Smooth muscle cell of bladder (primary cell): Measurements from ENCODE around the gene KRTAP4-9. TPM values are rescaled to one million over a fixed set of nuclear protein-coding genes. Genes with fewer than 3 reads are reported as not detected.

Experiments
- total RNA-seq: library from RNA; depleted of rRNA; stranded (reverse); fragments of >200 nt; gene quantifications from 2 replicates; pipeline ENCODE4 v1.2.3, GENCODE V29; 2014

Gene KRTAP4-9
- not detected in 2 replicates for total RNA-seq

GRCh38 chr17:41105347-41105746, at the start of gene KRTAP4-9:
KRTAP4-9 (plus strand) TSS chr17:41105389; CDS start chr17:41105389, 0 bp downstream.

GRCh38 chr17:41060052-41060604, 45.1 kb upstream of the KRTAP4-9 start, which contains the start of gene KRTAP2-3:
KRTAP2-3 (minus strand) TSS chr17:41060114; CDS start chr17:41060050, 64 bp downstream.

GRCh38 chr17:41065829-41066624, 39.2 kb upstream of the KRTAP4-9 start, which contains the start of gene KRTAP2-4:
KRTAP2-4 (minus strand) TSS chr17:41065879; CDS start chr17:41065845, 34 bp downstream.

GRCh38 chr17:41084100-41084856, 20.9 kb upstream of the KRTAP4-9 start, which contains the start of gene KRTAP4-7:
KRTAP4-7 (plus strand) TSS chr17:41084150; CDS start chr17:41084207, 57 bp downstream.

GRCh38 chr17:41098042-41098441, 7.1 kb upstream of the KRTAP4-9 start, which contains the start of gene KRTAP4-8:
KRTAP4-8 (minus strand) TSS chr17:41098142; CDS start chr17:41098084, 58 bp downstream.

GRCh38 chr17:41101586-41102259, 3.5 kb upstream of the KRTAP4-9 start, which contains the start of gene KRTAP4-16:
KRTAP4-16 (minus strand) TSS chr17:41102209; CDS start chr17:41102209, 0 bp downstream.

GRCh38 chr17:41117846-41118386, 12.7 kb downstream of the KRTAP4-9 start, which contains the start of gene KRTAP4-11:
KRTAP4-11 (minus strand) TSS chr17:41118373; CDS start chr17:41118315, 58 bp downstream.

GRCh38 chr17:41123991-41124371, 18.8 kb downstream of the KRTAP4-9 start, which contains the start of gene KRTAP4-12:
KRTAP4-12 (minus strand) TSS chr17:41124182; CDS start chr17:41124122, 60 bp downstream.

GRCh38 chr17:41140360-41141131, 35.4 kb downstream of the KRTAP4-9 start, which contains the start of gene KRTAP4-6:
KRTAP4-6 (minus strand) TSS chr17:41140544; CDS start chr17:41140487, 57 bp downstream.

GRCh38 chr17:41149652-41149985, 44.4 kb downstream of the KRTAP4-9 start, which contains the start of gene KRTAP4-5:
KRTAP4-5 (minus strand) TSS chr17:41149825; CDS start chr17:41149767, 58 bp downstream.

Other genes with a start within 250 kb of the KRTAP4-9 start
- not detected in 2 replicates for gene KRT12, start 238.2 kb upstream of the KRTAP4-9 start, total RNA-seq
- not detected in 2 replicates for gene KRT20, start 220.1 kb upstream of the KRTAP4-9 start, total RNA-seq
- under 0.01 and 0.46 TPM in 2 replicates for gene KRT23, start 167.7 kb upstream of the KRTAP4-9 start, total RNA-seq
- not detected in 2 replicates for gene KRT39, start 138.4 kb upstream of the KRTAP4-9 start, total RNA-seq
- gene KRT40, start 121.1 kb upstream of the KRTAP4-9 start, total RNA-seq, result not detected in 2 replicates
- not detected in 2 replicates for gene KRTAP3-3, start 111.2 kb upstream of the KRTAP4-9 start, total RNA-seq
- gene KRTAP3-2, start 105.5 kb upstream of the KRTAP4-9 start, total RNA-seq, result not detected in 2 replicates
- not detected in 2 replicates for gene KRTAP3-1, start 96.3 kb upstream of the KRTAP4-9 start, total RNA-seq
- 0.57 and 0.83 TPM in 2 replicates for gene KRTAP1-5, start 78.2 kb upstream of the KRTAP4-9 start, total RNA-seq
- not detected in 2 replicates for gene KRTAP1-4, start 75.2 kb upstream of the KRTAP4-9 start, total RNA-seq
- gene KRTAP1-3, start 70.5 kb upstream of the KRTAP4-9 start, total RNA-seq, result not detected in 2 replicates
- not detected in 2 replicates for gene KRTAP1-1, start 63.9 kb upstream of the KRTAP4-9 start, total RNA-seq
- not detected in 2 replicates for gene KRTAP2-1, start 58.1 kb upstream of the KRTAP4-9 start, total RNA-seq
- not detected in 2 replicates for gene KRTAP2-2, start 50.2 kb upstream of the KRTAP4-9 start, total RNA-seq
- not detected in 2 replicates for gene KRTAP2-3, start 45.3 kb upstream of the KRTAP4-9 start, total RNA-seq
- gene KRTAP2-4, start 39.5 kb upstream of the KRTAP4-9 start, total RNA-seq, result not detected in 2 replicates
- not detected in 2 replicates for gene KRTAP4-7, start 21.2 kb upstream of the KRTAP4-9 start, total RNA-seq
- not detected in 2 replicates for gene KRTAP4-8, start 7.2 kb upstream of the KRTAP4-9 start, total RNA-seq
- not detected in 2 replicates for gene KRTAP4-16, start 3.2 kb upstream of the KRTAP4-9 start, total RNA-seq
- not detected in 2 replicates for gene KRTAP4-11, start 13.0 kb downstream of the KRTAP4-9 start, total RNA-seq
- gene KRTAP4-12, start 18.8 kb downstream of the KRTAP4-9 start, total RNA-seq, result not detected in 2 replicates
- not detected in 2 replicates for gene KRTAP4-6, start 35.2 kb downstream of the KRTAP4-9 start, total RNA-seq
- gene KRTAP4-5, start 44.4 kb downstream of the KRTAP4-9 start, total RNA-seq, result not detected in 2 replicates
- gene KRTAP4-4, start 55.4 kb downstream of the KRTAP4-9 start, total RNA-seq, result not detected in 2 replicates
- gene KRTAP4-3, start 62.8 kb downstream of the KRTAP4-9 start, total RNA-seq, result not detected in 2 replicates
- gene KRTAP4-2, start 72.8 kb downstream of the KRTAP4-9 start, total RNA-seq, result not detected in 2 replicates
- gene KRTAP4-1, start 79.5 kb downstream of the KRTAP4-9 start, total RNA-seq, result not detected in 2 replicates
- gene KRTAP9-1, start 84.5 kb downstream of the KRTAP4-9 start, total RNA-seq, result not detected in 2 replicates
- not detected in 2 replicates for gene KRTAP9-2, start 121.3 kb downstream of the KRTAP4-9 start, total RNA-seq
- gene KRTAP9-3, start 127.1 kb downstream of the KRTAP4-9 start, total RNA-seq, result not detected in 2 replicates
- gene KRTAP9-8, start 132.6 kb downstream of the KRTAP4-9 start, total RNA-seq, result not detected in 2 replicates
- gene KRTAP9-4, start 144.3 kb downstream of the KRTAP4-9 start, total RNA-seq, result not detected in 2 replicates
- gene KRTAP9-9, start 150.0 kb downstream of the KRTAP4-9 start, total RNA-seq, result not detected in 2 replicates
- not detected in 2 replicates for gene KRTAP9-6, start 160.0 kb downstream of the KRTAP4-9 start, total RNA-seq
- gene KRTAP9-7, start 170.3 kb downstream of the KRTAP4-9 start, total RNA-seq, result not detected in 2 replicates
- not detected in 2 replicates for gene KRTAP29-1, start 197.5 kb downstream of the KRTAP4-9 start, total RNA-seq
- not detected in 2 replicates for gene KRTAP16-1, start 203.9 kb downstream of the KRTAP4-9 start, total RNA-seq
- gene KRTAP17-1, start 210.3 kb downstream of the KRTAP4-9 start, total RNA-seq, result not detected in 2 replicates
- not detected in 2 replicates for gene KRT33A, start 245.4 kb downstream of the KRTAP4-9 start, total RNA-seq